Liver (tissue), 3 donors: Measurements from ENCODE around the gene P2RY4.

Experiments used
- CTCF ChIP-seq: fragments of 150-350 bp; IDR thresholded peaks from 2 replicates; pipeline ENCODE4 v1.5.1; 2017; ENCODE audit warnings: improper control_type of control experiment, low read depth, low read length; ENCODE audit not compliant: missing input control
- RAD21 ChIP-seq, 2 donors: IDR thresholded peaks; 2 replicates each; pipeline ENCODE4 v1.6.1; 2016; ENCODE audit warnings: antibody characterized with exemption in 2 of 2, mild to moderate bottlenecking in 2 of 2
- ZBTB33 ChIP-seq: IDR thresholded peaks from 2 replicates; pipeline ENCODE4 v1.6.1; 2016; ENCODE audit warnings: antibody characterized with exemption
- donor health status: healthy.
- donor health status: healthy.

DNA sequence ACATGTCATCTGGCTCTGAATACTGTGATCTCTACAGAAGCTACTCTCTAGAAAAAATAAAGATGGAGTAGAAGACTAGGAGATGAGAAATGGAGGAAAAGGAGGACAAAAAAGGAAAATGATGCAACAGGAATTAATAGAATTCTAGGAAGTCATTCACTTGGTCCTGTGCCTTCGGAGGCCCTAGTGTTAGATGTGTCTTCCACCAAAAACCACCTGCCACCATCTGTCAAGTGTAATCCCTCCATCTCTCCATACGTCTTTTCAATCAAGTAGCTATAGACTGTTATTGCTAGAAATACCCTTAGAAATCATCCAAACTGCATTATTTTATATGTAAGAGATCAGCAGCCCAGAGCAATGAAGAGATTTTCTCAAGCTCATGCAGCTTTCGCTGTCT lies 19.1 kb upstream of the P2RY4 start:
- TF ChIP-seq ZBTB33 = no peak
- no peak for TF ChIP-seq CTCF
- TF ChIP-seq RAD21 (IDR thresholded peaks at IDR 0.05) = no peak
